Adrenal gland (tissue), 12 donors: ENCODE measurements around the gene ERCC4. TPM values are rescaled to one million over a fixed set of nuclear protein-coding genes. Genes with fewer than 3 reads are reported as not detected.

Source experiments
- DNase-seq, 7 donors: peaks; one replicate each; pipeline ENCODE4 v3.0.0-alpha.2; 2019 to 2020
- H3K27ac ChIP-seq, 5 donors: fragments of 200-600 bp; sonication (generic) in 4 of 5; 1 replicate in 3 of 5; 2 replicates in 2 of 5; pipeline versions ENCODE4 v1.5.1 to v1.8.0; 2016 to 2020; ENCODE audit warnings: mild to moderate bottlenecking in 1 of 5
- H3K27me3 ChIP-seq: fragments of 200-600 bp; 2 replicates; pipeline ENCODE4 v1.8.0; 2021
- H3K36me3 ChIP-seq, 2 donors: fragments of 200-600 bp; replicated peaks in 1 of 2; 1 replicate in 1 of 2; 2 replicates in 1 of 2; pipeline versions ENCODE4 v1.5.1 to v1.8.0; 2018 to 2022
- H3K4me1 ChIP-seq, 2 donors: fragments of 200-600 bp; replicated peaks in 1 of 2; 1 replicate in 1 of 2; 2 replicates in 1 of 2; pipeline versions ENCODE4 v1.5.1 to v1.8.0; 2018 to 2021
- H3K4me3 ChIP-seq, 4 donors: fragments of 200-600 bp; sonication (generic) in 3 of 4; one replicate each; pipeline ENCODE4 v1.5.1; 2016 to 2018
- H3K9me3 ChIP-seq, 3 donors: fragments of 200-600 bp; sonication (generic) in 1 of 3; replicated peaks in 1 of 3; 1 replicate in 2 of 3; 2 replicates in 1 of 3; pipeline versions ENCODE4 v1.5.1 to v1.8.0; 2016 to 2021
- CTCF ChIP-seq, 6 experiments: fragments of 450-650 bp in 4 of 6; fragments of 200-600 bp in 2 of 6; sonication (generic) in 1 of 6; IDR thresholded peaks; 1 replicate in 5 of 6; 2 replicates in 1 of 6; pipeline versions ENCODE4 v1.5.1 to v1.8.0; 2016 to 2021; ENCODE audit warnings: antibody characterized with exemption in 6 of 6, mild to moderate bottlenecking in 2 of 6, moderate library complexity in 1 of 6
- POLR2A ChIP-seq, 2 donors: fragments of 450-650 bp; IDR thresholded peaks; one replicate each; pipeline ENCODE4 v1.6.1; 2017; ENCODE audit warnings: antibody characterized with exemption in 2 of 2, mild to moderate bottlenecking in 2 of 2, moderate library complexity in 1 of 2
- WGBS, 4 donors: extraction: QIAGEN DNeasy Blood & Tissue Kit in 2 of 4; methylation state at CpG; one replicate each; pipeline versions ENCODE4 v1.1.5 to v1.1.7; 2013 to 2017; 5-methylcytosine and 5-hydroxymethylcytosine counted together
- intact Hi-C, 2 donors: fragments of 100-400 bp; cut with DNase I; formaldehyde crosslinking; loops; one replicate each; pipeline versions ENCODE4 v1.14.1 to v1.15.0; 2022 to 2023
- polyA plus RNA-seq, 3 donors: library from polyadenylated mRNA; stranded (reverse); fragments of 200-250 nt in 2 of 3; fragments of 350-450 nt in 1 of 3; fragmentation: Illumina TruSeq in 1 of 3; extraction: RNeasy Lipid Tissue Mini Kit (QIAGEN cat#74804) in 1 of 3; gene quantifications; one replicate each; pipeline ENCODE4 v1.2.3, GENCODE V29; 2013 to 2014
- total RNA-seq, 9 donors: library from RNA; depleted of rRNA in 4 of 9; stranded (reverse); fragments of >200 nt in 4 of 9; fragments of 120-200 nt in 1 of 9; fragmentation: NEBNext Ultra II Directional in 1 of 9; extraction: Animal tissue kit (Norgen Biotek cat#: 25700) in 1 of 9; gene quantifications; one replicate each; pipeline versions ENCODE4 v1.1.0 to v1.2.4, GENCODE V29; 2013 to 2023
- donor health status: healthy with polysubstance abuse.
- donor health status: Bipolar disorder and iron deficiency.
- donor health status: DM: yes; HTN: yes; CAD: no.
- donor health status: DM: no; HTN: no; CAD: no.
- donor health status: DM: no; HTN: no; CAD: no.
- donor health status: DM: yes; HTN: yes; CAD: no.

The ERCC4 gene
- total and polyA plus RNA-seq, 12 donors: 2.8 to 27.9 (median 15.4) TPM

- H3K27me3 ChIP-seq: no peaks in the 10 kb centered on the region
- intact Hi-C loops: no loop called here
- 86 to 93% (median 89%) methylated on average over 8 of the region's 8 CpGs for WGBS, 4 donors
- H3K9me3 ChIP-seq: peaks cover 0 to 6% (median 0%) of the 10 kb centered on the region in 3 donors
- peaks cover 0 to 10% of the 10 kb centered on the region in 2 donors for H3K4me1 ChIP-seq
- DNase-seq: peak in 1 of 7 donors; percentile 11
- no peaks in the 10 kb centered on the region for H3K36me3 ChIP-seq
- no peak overlapping the region for H3K4me3 ChIP-seq
- TF ChIP-seq POLR2A (IDR thresholded peaks at IDR 0.05): no peak
- TF ChIP-seq CTCF (IDR thresholded peaks at IDR 0.05): no peak
- H3K27ac ChIP-seq: no peak overlapping the region
Measured at GRCh38 chr16:13984794-13985193, 64.8 kb downstream of the ERCC4 start.

- TF ChIP-seq CTCF (IDR thresholded peaks at IDR 0.05) (no peak), POLR2A (IDR thresholded peaks at IDR 0.05) (no peak)
- Histone ChIP-seq H3K36me3 (no peaks in the 10 kb centered on the region), H3K27ac (no peak overlapping the region), H3K4me3 (no peak overlapping the region), H3K27me3 (no peaks in the 10 kb centered on the region), H3K9me3 (no peaks in the 10 kb centered on the region), H3K4me1 (peaks cover 0 to 10% of the 10 kb centered on the region in 2 donors)
- intact Hi-C loops: no loop called here
- 88 to 100% (median 100%) methylated on average over 1 of the region's 1 CpG for WGBS, 4 donors
- DNase-seq: no peak
Measured at GRCh38 chr16:13988038-13988437, 68.1 kb downstream of the ERCC4 start.

GRCh38 chr16:13992322-13992721, 72.4 kb downstream of the ERCC4 start:
- H3K27ac ChIP-seq: no peak overlapping the region
- no peak overlapping the region for H3K4me3 ChIP-seq
- no peaks in the 10 kb centered on the region for H3K27me3 ChIP-seq
- peaks cover 0 to 7% of the 10 kb centered on the region in 2 donors for H3K4me1 ChIP-seq
- DNase-seq: peak in 1 of 7 donors; percentile 25
- TF ChIP-seq POLR2A (IDR thresholded peaks at IDR 0.05) (no peak), CTCF (IDR thresholded peaks at IDR 0.05) (no peak)
- no peaks in the 10 kb centered on the region for H3K9me3 ChIP-seq
- intact Hi-C loops: no loop called here
- WGBS, 4 donors: 87 to 96% (median 94%) methylated on average over 5 to 6 of the region's 6 CpGs
- H3K36me3 ChIP-seq: no peaks in the 10 kb centered on the region

GRCh38 chr16:13992976-13993375, 73.0 kb downstream of the ERCC4 start:
- Histone ChIP-seq H3K4me1 (peaks cover 0 to 7% of the 10 kb centered on the region in 2 donors), H3K4me3 (no peak overlapping the region), H3K27ac (no peak overlapping the region), H3K9me3 (no peaks in the 10 kb centered on the region), H3K27me3 (no peaks in the 10 kb centered on the region), H3K36me3 (no peaks in the 10 kb centered on the region)
- DNase-seq: peak in 1 of 7 donors; percentile 42
- TF ChIP-seq POLR2A (IDR thresholded peaks at IDR 0.05) (no peak), CTCF (IDR thresholded peaks at IDR 0.05) (no peak)
- 89 to 99% (median 95%) methylated on average over 4 of the region's 4 CpGs for WGBS, 4 donors
- intact Hi-C loops: no loop called here
